NB4 (cell line): ENCODE results near the gene CCT4.

Source experiments
- CTCF ChIP-seq: IDR thresholded peaks from one replicate; pipeline ENCODE4 v1.5.1; 2012; ENCODE audit warnings: low read depth, low read length
- POLR2A ChIP-seq: IDR thresholded peaks from 2 replicates; pipeline ENCODE4 v1.6.1; 2011; ENCODE audit warnings: mild to moderate bottlenecking; ENCODE audit not compliant: insufficient read length; ENCODE audit errors: extremely low read depth

GRCh38 chr2:61887717-61888266, 664 bp downstream of the CCT4 start:
- TF ChIP-seq CTCF: no peak
- TF ChIP-seq POLR2A: no peak
